CD4-positive, alpha-beta T cell treated with Interleukin-4 for 4 hours (primary cell): ENCODE results near the gene ELAVL2.

Experiments
- DNase-seq: peaks from one replicate; pipeline ENCODE4 v3.0.0-alpha.2; 2020

The ELAVL2 gene

DNA sequence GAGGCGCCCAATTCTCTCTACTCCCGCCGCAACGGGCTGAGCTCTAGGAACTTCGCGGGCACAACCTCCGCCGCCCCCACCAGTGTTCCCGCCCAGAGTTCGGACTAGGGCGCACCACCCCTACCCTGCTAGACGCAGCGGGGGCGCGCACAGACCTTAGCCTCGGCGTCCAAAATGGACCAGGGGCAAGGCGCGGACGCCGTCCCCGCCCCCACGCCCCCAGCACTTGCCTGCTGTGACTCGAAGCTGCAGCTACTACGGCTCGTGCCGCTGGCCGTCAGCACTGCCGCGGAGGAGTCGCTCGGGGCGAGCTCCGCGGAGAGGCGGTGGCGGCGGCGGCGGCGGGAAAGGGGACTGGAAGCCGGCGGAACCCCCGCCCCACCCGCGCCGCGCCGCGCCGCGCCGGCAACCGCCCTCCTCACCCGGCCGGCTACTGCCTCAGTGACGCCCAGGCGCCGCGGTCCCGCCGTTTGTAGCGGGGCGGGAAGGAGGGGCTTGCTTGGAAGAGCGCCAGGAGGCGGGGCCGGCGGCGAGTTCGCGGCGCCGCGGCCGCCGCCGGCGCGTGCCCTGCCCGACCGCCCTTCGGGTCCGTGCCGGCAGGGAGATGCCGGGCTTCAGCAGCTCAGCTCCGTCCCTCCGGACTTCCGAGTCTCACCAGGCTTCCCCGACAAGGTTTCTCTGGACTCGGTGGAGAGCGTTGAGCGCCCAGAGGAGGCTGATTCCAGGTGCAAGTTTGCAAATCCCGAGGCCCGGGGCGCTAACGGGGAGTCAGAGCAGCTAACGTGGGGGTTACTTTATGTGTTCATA is 4.5 kb downstream of the ELAVL2 start:
- DNase-seq, result no peak

DNA sequence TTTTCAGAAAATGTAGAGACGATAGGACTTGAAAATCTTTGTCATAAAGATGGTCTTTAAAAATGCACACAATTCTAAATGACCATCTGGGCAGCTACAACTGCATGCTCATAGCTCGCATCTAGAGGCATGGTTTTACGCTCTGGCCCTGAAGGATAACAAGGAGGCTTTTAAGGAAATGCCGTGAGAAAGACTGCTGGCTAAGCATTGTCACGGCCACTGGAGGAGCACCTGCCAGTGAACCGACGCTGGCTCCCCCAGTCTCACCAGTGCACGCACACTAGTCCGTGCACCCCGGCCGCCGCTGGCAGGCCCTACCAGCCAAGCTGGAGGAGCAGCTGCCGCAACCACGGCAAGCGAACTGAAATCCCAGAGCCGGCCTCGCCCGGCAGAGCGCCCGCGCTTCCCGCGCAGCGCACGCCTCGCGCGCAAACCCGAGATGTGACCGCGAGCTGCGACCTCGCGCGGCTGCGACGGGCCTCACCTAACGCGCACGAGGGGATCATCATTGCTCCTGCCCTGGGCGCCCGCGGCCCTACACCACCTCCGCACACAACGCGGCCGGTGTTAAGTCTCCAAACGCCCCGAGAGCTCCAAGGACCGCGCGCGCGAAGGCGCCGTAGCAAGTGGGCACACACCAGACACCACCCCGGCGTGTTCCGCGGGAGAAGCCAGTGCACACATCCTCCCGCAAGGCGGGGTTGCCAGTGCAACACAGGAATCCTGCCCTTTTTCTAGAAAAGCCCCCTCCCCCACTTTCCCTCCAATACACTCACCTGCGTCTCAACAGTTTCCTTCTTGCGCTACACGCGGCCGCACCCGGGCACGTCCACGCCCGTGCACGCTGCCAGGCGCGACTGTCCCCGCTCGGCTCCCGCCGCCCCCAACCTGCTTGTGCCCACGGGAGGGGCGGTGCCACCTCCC is 5.3 kb downstream of the ELAVL2 start:
- no peak for DNase-seq

DNA sequence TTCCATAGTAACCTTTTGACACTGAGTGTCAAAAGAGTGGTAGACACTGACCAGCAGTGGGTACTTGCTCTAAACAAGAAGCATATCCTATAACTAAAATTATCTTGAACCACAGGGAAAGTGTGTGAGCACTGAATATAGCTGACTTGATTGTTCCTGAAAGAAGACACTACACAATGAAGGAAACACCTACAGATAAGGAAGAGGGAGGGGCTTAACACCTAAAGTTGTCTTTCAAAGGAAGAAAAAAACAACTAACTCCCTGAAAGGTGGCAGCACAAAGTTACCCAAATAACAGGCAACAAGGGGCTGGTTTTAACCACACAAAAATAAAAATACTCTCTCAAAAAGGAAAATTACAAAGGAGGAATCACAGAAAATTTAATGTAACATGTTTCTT is 6.6 kb downstream of the ELAVL2 start:
- no peak for DNase-seq

DNA sequence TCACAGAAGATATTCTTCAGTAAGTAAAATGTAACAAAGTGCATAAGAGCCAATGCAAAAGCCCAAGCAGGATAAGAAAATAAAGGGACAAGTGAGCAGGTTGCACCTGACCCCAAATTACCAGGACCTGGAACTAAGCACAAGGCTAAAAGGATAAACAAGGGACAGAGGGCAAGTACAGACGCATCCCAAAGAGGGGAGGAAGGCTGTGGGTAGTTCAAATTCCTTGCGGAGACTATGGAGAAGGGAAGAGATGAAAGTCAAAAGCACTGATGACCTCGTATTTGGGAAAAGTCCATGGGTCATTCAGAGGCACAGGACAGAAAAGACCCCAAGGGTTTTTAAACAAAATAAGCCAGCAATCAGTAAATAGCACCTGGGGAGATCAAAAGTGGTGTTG is 11.8 kb downstream of the ELAVL2 start:
- DNase-seq, result no peak

DNA sequence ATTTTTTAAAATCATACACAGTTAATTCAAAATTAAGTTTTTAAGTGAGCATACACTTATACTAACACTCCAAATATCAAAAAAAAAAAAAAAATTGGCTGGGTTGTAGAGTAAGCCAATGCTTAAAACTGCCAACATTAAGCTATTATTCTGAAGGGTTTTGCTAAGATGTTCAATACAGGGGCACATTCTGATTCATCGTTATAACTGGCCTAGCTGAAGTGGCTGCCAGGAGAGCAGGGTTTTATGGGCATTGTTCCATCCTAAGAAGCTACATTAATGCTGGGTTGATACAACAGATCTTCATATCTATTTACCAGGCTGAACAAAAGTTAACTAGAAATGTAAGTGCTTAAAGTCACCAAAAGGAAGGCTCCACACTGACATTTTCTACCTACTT is 13.4 kb downstream of the ELAVL2 start:
- DNase-seq, result no peak

- no peak for DNase-seq
These were observed 14.4 kb downstream of the ELAVL2 start for GRCh38 chr9:23811633-23812032.

DNA sequence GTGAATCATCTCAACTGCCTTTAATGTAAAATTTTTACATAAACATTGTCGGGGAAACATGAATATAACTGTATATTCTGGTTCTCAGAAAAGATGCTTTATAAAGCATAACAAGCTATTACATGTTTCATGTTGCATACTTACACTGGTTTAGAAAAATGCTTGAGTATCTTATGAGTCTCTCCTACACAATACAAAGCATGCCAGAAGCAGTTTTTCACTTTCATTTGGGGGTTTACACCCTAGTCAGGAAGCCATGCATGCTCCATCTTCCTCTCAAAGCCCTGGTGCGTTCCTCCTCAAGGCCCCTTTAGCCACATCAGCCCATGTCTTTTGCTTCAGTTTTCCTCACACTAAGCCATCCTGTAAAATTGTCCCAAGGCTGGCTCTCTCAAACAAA is 22.8 kb downstream of the ELAVL2 start:
- DNase-seq, result no peak

DNA sequence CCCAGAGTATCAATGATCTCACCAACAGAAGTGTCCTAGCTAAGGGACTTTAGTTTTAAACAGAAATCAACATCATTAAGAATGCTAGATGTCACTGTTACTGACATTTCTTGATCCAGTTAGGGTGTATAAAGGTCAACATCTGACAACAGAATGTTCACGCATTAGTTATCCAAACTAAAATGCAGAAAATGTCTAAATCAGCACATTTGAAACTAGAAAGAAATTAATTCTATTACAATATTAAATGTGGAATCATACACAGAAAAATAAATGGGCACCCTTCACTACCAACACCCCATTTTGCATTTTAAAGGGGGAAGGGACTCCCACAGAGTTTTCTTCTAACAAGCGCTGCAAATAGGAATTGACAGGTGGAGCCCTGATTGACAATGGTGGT is 24.5 kb downstream of the ELAVL2 start:
- no peak for DNase-seq

GRCh38 chr9:23799521-23799920 is 26.5 kb downstream of the ELAVL2 start:
- DNase-seq, result no peak

DNA sequence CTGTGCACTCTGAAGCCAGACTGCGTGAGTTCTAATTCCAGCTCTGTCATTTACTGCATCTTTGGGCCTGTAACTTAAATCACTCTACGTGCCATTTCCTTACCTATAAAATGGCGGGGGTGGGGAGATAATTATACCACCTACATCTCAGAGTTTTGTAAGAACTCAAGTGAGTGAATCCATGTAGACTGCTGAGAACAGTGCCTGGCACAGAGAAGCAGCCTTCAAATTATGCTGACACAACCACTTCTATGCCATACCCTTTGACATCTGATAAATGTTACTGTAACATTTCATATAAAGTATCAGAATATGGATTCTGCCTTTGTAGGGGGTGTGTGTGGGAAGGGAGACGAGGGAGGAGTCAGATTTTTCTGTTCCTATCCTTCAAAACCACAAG is 27.7 kb downstream of the ELAVL2 start:
- no peak for DNase-seq

- no peak for DNase-seq
These were observed 29.8 kb downstream of the ELAVL2 start for GRCh38 chr9:23796209-23796608.

GRCh38 chr9:23790351-23791260 is 35.4 kb downstream of the ELAVL2 start:
- no peak for DNase-seq

- DNase-seq, result no peak
These were observed 36.3 kb downstream of the ELAVL2 start for GRCh38 chr9:23789529-23790254.

DNA sequence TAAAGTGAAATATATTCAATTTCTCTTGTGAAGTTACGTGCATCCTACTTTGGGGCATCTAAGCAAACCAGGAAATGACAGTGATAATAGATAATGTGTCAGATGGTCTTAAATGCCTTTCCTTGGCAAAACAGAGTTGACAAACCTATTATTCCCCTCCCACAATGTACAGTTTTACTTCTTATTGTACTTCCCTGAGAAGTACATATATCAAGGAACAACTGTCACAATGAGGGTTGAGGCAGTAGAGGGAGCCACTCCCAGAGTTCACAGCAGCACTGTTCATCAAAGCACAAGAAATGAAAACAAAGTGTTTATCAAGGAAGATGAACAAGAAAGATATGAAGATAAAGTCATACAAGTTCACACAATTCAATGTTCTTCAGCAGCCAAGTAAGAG is 41.1 kb downstream of the ELAVL2 start:
- DNase-seq, result no peak

DNA sequence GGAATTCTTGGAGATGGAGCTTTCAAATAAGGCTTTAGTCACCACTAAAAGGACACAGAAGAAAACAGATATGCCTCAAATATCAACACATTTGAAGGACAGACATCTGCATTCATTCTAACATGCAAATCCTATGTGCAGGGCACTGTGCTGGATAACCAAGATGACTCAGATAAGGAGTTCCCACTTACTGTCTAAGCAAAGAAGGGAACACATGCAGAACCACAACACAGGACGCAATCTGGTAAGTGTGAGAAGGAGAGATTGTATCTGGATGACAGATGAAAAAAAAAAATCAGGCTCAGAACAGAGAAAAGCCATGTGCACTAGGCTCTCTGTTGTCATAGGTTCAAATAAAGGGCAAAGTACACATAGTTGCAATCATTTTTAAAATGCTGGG is 42.5 kb downstream of the ELAVL2 start:
- no peak for DNase-seq

DNA sequence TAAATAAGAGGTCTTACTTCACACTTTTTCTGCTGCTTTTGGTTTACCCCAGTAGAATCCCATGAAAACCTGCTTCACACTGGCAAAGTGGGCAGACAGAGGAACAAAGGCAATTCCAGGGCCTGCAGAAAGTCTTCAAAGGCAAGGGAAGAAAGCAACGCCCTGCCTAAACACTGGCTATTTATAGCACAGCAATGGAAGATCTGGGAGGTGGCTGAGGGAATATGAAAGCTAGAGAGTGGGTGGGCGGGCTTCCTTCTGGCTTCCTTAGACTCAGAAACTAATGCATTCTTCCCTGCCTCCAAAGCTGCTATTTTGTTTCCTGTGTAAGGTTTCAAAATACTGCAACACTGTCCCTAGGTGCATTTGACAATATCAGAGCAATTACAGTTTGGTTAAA is 46.8 kb downstream of the ELAVL2 start:
- DNase-seq, result no peak

- DNase-seq, result no peak
These were observed 48.7 kb downstream of the ELAVL2 start for GRCh38 chr9:23777328-23777727.

- no peak for DNase-seq
These were observed 50.5 kb downstream of the ELAVL2 start for GRCh38 chr9:23775549-23775948.

GRCh38 chr9:23774266-23774665 is 51.8 kb downstream of the ELAVL2 start:
- no peak for DNase-seq

DNA sequence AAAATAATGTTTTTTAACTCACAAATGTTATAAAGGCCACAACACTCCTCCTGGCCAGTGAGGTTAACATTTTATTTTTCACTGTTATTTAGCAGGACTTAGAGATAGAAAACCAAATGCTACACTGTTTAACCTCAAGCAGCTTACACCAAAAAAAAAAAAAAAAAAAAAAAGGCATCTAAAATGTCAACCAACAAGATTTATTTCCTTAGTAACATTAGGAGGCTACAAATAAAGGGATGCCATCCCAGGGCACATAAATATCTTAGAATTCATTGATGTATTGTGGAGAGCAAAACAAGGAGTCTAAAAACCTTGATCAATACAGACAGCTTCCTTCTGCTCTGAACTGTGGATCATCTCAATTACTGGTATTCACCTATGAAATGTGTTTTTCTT is 53.7 kb downstream of the ELAVL2 start:
- no peak for DNase-seq

DNA sequence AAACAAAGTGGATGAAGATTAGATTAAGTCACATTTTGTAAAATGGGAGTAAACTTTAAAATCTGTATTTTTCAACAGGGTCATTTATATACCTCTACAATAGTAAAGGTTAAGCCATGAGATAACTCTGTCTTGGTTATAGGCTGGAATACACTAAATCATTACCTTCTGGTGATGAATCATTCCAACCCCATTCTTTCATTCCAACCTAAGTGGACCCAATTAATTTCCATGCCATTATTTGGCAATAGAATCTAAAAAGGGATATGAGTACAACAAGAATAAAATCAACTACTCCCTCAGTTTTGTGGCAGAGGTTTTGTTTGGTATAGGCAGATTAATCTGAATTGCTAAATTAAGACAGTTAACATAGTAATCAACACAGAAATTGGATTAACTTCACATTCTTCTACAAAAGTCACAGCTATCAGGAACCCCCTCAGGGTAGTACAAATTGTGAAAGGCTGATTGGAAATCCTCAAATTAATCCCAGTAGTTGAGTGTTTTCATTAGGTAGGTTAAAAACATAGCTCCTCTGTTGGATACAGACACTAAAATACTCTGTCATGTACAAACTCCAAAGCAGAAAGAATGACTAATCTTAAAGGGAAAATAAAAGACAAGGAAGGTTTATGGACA is 54.2 kb downstream of the ELAVL2 start:
- no peak for DNase-seq
